ENCODE data around the gene CREB3L2.

The CREB3L2 gene

GRCh38 chr7:138009350-138009653, 7.4 kb upstream of the CREB3L2 start:
- no peak for DNase-seq (ENCODE audit: low spot score)

- peak; percentile 45 for DNase-seq (ENCODE audit: low spot score)
Observed at GRCh38 chr7:138008588-138009349, 6.9 kb upstream of the CREB3L2 start.

- no peak for DNase-seq (ENCODE audit: low spot score)
Observed at GRCh38 chr7:138008019-138008587, 6.2 kb upstream of the CREB3L2 start.

GRCh38 chr7:138006106-138006505, 4.2 kb upstream of the CREB3L2 start:
- no peak for DNase-seq (ENCODE audit: low spot score)

DNA sequence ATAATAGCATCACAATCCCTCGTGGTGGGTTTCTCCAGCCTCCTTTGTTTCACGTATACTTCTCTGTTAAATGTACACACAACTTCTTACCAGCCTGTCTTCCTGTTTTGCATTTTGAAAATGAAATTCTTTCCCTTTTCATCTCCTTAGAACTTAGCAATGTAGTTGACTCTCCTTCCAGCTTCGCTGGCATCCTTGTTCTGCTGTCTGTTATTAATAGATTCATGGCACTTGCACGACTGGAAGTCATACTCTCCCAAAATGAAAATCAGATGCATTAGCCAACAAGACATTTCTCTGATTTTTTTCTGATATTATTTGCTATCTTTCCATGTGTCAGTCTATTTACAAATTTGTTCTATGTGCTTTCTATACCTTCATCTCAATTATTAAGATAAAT, 3.0 kb upstream of the CREB3L2 start:
- DNase-seq (ENCODE audit: low spot score), result no peak

DNA sequence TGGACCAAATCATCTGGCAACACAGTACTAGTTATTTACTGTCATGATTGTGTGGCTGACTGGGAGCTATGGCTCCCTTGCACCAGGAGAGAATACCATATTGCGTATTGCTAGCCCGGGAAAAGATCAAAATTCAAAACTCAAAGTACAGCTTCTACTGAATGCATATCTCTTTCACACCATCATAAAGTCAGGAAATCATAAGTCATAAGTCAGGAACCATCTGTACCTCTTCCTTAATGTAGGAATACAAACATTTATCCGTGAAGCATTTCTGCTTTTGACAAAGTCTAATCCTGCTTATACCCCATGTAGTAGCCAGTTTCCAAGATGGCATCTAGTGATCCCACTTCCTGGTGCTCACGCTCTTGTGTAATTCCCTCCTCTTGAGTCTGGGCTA, 2.2 kb upstream of the CREB3L2 start:
- DNase-seq (ENCODE audit: low spot score), result no peak

DNA sequence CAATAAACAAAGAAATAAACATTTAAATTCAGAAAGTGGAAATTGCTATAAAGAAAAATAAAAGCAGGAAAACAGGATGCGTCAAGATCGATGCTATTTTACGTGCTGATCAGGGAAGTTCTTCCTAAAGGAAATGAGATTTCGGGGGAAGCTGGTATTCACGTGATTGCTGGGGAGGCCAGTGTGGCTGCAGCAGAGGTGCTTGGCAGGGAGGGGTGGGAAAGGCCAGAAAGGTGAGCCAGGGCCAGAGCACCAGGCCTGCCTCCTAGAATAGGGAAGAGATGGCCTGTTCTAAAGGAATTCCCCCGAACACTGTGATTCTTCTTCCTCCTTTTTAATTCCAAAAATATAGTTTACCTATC, 923 bp upstream of the CREB3L2 start:
- no peak for DNase-seq (ENCODE audit: low spot score)

DNA sequence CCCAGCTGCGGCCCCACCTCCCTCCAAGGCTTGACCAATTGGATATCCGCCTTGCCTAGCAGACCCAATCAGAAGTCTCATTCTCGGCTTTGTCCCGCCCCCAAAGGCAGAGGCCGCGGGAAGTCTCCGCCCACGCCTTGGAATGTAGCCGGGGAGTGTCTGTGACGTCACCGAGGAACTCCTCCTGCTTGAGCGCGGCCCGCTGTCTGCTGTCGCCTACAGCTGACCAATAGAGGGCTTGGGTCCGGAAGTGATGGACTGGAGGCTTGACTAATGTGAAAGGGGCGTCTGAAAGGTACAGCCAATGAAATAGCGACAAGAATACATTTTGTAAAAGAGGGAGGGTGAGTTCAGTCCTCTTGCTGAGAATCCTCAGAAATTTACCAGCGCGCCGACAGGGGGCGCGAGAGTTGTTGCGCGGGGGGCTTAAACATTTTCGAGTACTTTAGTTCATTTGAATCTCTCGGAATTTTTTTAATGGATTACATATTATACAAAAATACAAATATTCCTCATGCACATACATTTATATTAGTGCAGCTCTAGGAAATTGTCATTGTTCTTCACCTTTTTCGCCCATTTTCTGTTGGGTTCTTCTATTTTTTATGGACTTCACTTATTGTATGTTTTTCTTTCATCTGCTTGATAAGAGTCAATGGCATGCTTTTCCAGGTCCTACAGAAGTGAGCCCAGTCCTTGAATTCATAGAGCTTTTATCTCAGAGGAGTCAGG, 376 bp upstream of the CREB3L2 start:
- DNase-seq (ENCODE audit: low spot score), result peak; percentile 94

DNA sequence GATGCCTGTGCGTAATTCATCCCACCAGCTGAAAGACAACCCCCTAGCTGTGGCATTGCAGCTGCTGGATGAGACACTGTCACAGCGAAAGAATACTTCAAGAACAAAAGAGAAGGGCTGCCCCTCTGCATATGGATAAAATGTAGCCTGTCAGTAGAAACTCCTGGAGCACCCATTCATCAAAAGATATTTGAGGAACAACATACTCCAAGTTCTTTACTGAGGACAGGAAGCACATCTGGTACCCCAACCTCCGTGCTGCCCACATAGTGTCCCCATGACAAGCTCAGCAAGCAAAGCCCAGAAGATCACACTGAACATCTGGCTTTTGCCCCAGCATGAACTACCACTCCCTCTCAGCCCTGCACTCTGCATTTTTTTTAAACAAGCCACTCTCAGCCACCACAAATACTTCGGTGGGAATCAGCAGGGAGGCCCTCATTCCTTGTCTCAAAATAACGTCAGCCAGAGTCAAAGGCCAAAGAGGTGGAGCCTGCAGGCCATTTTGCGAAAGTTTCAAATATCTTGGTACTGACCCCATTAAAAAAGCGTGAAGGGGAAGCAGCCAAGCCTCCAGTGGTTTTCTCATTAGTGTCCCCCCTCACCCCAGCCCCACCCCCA, 1.7 kb downstream of the CREB3L2 start:
- DNase-seq (ENCODE audit: low spot score), result peak; percentile 31

DNA sequence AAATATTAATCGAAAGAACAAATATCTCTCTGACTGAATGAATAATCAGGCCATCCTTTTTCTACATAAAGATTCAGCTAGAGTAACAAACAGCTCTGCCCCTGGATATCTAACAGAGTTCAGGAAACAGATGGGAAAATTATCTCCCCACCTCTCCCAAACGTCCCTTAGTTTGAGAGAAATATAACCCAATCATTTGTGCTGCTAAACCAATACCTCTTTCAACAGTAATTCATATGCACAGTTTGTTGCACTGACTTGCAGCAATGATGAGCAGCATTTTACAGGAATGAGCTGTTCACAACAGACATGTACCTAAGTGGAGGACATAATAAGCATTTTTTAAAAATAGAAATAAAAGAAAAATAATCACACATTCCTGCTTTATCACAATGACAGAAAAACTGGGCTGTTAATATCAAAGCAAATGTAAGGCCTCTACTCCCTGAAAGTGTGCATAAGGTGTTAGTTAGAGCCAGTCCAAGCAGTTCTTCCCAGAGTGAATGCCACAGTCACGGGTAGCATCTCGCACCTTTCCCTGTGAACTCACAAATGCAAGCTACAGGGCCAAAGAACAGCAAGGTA, 2.3 kb downstream of the CREB3L2 start:
- DNase-seq (ENCODE audit: low spot score), result no peak

DNA sequence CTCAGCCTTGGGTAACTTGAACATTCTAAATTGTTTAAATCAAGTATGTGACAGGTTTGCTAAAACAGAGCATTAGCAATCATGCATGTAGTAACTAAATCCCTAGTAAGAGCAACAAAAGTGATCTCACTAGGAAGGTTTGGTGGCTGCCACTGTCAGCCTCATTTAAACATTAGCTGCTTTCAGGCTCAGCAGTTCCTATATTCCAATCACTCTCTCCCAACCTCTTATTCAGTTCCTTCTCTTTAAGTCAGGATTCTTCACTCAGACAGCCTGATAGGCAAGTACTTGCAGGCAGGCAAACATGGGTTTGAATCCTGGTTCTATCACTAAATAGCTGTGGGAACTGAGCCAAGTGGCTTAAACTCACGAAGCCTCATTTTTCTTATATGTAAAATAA, 3.6 kb downstream of the CREB3L2 start:
- DNase-seq (ENCODE audit: low spot score), result no peak

GRCh38 chr7:137996871-137997270, 5.0 kb downstream of the CREB3L2 start:
- no peak for DNase-seq (ENCODE audit: low spot score)

DNA sequence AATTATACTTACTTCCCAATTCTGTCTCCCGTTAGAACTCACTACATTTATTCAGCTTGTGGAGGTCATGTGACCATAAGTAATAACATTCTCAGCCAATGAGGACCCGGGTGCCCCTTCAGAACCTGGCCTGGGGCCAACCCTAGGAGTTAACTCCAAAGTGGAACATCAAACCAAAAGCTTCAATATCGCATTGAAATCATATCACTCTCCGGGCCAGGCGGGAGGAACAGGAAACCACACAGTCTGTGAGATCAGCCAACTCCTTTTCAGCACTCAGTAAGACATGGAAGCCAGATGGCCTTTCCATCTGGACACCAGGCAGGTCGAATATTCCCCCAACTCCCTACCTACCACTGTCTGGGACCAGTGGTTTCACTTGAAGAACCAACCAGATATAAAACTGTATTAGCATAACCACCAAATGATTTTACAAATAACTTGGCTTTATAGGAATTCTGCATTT, 5.5 kb downstream of the CREB3L2 start:
- DNase-seq (ENCODE audit: low spot score), result no peak

DNA sequence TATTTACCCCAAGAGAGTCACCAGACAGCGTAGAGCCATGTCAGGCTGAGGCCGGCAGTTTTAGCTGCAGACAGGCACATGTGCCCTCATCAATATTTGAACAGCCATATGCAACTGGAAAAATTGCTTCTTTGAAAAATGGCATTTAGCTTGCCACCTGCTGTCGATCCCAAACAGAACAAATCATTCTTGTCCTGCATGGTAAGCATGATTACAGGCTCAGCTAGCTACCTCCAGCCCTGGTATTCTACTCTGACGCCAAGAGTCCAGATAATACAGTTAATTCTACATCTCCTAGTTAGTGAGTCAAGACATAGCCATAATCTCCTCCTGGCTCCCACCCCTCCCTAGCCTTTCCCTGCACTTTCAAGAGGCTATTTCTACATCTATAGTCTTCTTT, 7.7 kb downstream of the CREB3L2 start:
- no peak for DNase-seq (ENCODE audit: low spot score)

- no peak for DNase-seq (ENCODE audit: low spot score)
Observed at GRCh38 chr7:137993395-137993743, 8.5 kb downstream of the CREB3L2 start.

- no peak for DNase-seq (ENCODE audit: low spot score)
Observed at GRCh38 chr7:137992550-137993394, 9.1 kb downstream of the CREB3L2 start.

- no peak for DNase-seq (ENCODE audit: low spot score)
Observed at GRCh38 chr7:137992104-137992549, 9.8 kb downstream of the CREB3L2 start.

DNA sequence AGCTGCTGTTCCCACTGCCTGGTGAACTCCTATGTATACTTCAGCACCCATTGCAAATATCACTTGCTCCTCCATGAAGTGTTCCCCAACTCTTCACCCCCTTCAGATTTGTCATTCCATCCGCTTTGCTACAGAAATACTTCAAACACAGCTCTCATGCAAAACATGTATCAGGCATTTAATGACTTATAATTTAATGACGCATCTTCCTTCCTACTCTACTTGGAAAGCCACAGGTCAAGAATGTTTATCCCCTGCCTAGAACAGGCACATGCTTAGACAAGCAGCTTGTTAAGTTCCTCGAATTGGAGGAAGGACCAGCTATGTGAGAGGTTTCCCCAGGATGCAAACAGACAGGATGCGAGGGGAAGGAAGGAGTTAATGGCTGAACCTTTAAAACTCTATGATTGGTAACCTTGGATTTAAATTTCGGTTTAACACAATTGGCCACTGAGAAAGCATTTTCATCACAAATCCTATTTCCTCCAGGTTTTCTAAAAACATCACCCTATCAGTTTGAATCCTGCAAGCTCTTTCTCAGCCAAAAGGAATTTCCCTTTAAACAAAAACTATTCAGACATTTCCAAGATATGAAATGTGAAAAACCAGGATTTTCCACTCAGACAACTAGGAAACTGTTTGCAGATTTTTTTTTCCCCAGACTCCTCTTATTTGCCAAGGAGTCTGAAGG, 11.5 kb downstream of the CREB3L2 start:
- DNase-seq (ENCODE audit: low spot score), result no peak

DNA sequence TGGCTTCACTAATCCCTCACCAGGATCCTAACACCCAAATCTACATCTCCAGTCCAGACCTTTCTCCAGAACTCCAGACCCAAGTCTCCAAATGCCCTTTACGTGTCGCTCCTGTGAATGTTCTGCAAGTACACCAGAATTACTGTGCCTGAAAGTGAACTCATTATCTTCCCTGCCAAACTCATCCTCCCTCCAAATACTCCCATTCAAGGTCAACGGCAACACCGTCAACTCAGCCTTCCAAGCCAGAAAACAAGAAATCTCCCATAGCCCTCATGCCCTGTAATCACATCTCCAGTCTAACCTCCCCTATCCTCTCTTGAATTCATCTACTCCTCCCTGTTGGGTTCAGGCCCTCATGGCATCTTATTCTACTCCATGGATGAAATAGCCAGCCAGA, 12.3 kb downstream of the CREB3L2 start:
- DNase-seq (ENCODE audit: low spot score), result no peak

DNA sequence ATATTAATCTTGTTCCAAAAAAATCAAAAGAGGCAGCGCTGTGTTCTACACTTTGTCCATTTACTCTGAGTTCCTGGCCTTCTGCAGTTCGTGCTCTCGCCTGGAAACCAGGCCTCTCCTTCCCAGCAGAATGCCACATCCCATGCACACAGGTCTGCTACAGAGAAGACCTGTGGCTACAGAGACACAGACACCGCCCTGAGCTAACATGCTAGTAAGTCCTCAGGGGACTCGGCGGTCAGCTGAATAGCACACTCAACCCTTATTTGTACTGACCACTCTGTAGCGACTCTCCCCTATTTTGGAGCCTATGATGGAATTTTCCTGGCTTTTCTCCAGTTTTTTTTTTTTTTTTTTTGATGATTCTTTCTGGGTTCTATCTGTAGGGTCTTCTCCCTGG, 12.8 kb downstream of the CREB3L2 start:
- DNase-seq (ENCODE audit: low spot score), result no peak

DNA sequence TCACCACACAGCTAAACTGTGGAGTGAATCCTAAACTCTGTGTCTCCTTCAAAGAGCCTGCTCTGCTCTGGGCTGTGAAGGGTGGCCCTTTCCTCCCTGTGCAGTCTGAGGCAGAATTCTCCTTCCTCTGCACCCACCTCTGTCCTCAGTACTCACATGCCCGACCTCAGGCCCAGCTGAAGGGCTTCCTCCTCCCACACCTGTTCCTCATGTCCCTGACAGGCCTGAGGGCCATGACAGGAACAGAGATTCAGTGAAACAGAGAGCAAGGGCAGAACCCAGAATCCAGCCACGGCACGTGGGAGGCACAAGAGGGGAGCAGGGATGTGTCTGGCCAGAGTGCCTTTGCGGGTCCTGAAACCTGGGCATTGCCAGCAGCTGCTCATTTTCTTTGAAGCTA, 13.9 kb downstream of the CREB3L2 start:
- DNase-seq (ENCODE audit: low spot score), result no peak

Data from iPS-NIHi11 (cell line).